ENCODE data around the gene TREML1. TPM values are rescaled to one million over a fixed set of nuclear protein-coding genes. Genes with fewer than 3 reads are reported as not detected.

TREML1 gene
- total RNA-seq, 1 experiment from 2014 or later = not detected

DNA sequence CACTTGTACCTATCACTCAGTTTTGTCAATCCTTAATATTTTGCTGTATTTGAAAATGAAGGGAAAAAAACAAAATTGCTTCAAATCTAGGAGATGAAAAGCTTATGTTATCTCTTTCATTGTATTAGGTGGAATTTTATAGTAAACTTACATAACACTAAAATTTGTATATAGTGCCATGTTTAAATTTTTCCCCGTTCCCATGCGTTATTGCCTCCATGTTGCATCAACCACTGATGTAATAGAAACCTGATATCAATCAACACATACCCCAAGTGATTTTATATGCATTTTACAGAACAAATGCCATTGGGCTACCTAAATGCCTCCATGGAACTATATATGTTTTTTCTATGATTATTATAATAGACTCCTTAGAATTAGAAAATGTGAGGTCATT is 23.5 kb upstream of the TREML1 start:
- no peak for DNase-seq (ENCODE audit: low spot score)

DNA sequence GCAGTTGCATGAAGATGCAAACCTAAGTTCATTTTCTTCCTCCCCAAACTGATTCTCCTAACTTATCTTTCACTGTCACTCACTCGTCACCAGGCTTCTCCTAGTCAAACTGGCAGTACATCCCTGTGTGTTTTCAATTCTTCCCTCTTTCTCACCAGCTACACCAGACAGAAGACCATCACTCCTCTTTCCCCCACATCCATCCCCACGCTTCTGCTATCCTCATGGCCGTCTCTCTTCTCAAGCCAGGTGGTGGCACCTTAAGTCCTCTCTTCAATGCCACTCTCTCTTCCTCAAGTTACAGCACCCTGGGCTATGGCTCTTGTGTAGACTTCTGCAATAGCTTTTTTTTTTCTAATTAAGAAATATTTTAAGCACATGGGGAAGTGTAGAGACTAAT is 23.1 kb upstream of the TREML1 start:
- no peak for DNase-seq (ENCODE audit: low spot score)

- no peak for DNase-seq (ENCODE audit: low spot score)
These were observed 22.0 kb upstream of the TREML1 start for GRCh38 chr6:41176189-41176588.

- DNase-seq (ENCODE audit: low spot score) = no peak
These were observed 20.9 kb upstream of the TREML1 start for GRCh38 chr6:41175084-41175483.

- DNase-seq (ENCODE audit: low spot score) = no peak
These were observed 20.5 kb upstream of the TREML1 start for GRCh38 chr6:41174610-41175009.

- DNase-seq (ENCODE audit: low spot score) = no peak
These were observed 17.8 kb upstream of the TREML1 start for GRCh38 chr6:41171908-41172307.

GRCh38 chr6:41170547-41171160 is 16.5 kb upstream of the TREML1 start:
- DNase-seq (ENCODE audit: low spot score) = no peak

DNA sequence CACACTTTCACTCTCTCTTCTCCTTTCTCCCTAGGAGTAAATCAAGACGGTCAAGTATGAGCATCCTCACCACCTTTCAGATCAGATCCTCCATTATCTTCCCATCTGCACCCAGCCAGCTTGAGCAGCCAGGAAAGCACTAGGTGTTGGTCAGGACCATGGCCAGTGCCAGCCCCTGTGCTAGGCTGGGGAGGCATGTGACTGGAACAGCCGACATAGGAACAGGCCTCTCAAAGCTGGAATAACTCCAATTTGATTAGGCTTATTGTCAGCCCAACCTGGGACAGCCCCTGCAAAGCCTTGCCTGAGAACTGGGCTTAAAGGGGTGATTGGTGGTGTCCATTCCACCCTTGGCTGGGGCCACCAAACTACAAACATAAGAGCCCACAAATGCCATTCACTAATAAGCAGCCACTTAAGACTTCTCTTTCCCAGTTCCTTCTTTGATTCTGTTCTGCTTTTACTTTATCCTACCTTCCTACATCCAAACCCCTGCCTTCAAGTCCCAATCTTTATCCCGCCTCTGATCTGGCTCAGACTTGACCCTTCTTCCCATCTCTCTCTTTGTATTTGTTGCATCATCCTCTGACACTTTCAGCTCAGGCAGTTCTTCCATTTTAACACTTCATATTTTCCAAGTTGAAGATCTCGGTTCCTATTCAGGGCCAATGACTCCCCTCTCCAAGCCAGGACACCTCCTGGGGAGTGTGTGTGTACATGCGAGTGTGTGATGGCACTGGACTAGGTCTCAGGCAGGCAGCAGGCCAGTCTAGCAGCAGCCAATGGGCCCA is 13.2 kb upstream of the TREML1 start:
- peak; percentile 13 for DNase-seq (ENCODE audit: low spot score)

GRCh38 chr6:41164551-41165120 is 10.5 kb upstream of the TREML1 start:
- no peak for DNase-seq (ENCODE audit: low spot score)

GRCh38 chr6:41163419-41163717 is 9.2 kb upstream of the TREML1 start:
- no peak for DNase-seq (ENCODE audit: low spot score)

DNA sequence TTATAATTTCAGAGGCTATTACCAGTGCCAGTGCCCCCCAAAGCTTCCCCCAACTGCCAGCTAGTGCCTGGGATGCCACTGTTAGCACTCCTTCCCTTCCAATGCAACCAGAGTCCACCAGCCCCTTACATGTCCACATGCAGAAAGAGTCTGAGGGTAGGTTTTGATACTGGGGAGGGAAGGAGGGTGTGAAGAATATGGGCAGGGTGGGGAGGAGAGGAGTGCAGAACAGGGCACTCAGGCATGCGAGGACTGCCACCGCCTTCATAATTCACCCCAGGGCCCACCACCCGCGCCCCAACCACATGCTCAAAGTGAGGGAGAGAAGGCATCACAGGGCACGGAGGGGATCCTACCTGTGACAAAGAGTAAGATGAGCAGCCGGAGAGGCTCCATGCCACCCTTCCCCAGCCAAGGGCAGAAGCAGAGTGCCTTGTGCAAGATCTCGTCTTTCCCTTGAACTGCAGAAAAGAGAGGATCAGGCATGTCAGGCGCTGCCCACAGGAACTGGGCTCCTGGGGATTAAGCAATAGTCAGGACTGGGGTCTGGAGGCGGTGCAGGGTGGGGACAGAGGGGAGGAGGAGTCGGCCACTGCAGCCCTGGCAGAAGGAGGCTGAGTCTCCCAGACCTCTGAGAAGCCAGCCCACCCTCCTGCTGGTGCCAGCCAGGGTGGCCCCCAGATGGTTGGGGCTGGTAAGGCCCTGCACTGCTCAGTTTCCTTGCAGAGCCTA is 8.7 kb upstream of the TREML1 start, which contains the start of gene TREM2:
Gene TREM2 (minus strand): TSS at position 430 of the 732 bp plus-strand sequence. CDS start 34 bp downstream, at position 396.
- no peak for DNase-seq (ENCODE audit: low spot score)

DNA sequence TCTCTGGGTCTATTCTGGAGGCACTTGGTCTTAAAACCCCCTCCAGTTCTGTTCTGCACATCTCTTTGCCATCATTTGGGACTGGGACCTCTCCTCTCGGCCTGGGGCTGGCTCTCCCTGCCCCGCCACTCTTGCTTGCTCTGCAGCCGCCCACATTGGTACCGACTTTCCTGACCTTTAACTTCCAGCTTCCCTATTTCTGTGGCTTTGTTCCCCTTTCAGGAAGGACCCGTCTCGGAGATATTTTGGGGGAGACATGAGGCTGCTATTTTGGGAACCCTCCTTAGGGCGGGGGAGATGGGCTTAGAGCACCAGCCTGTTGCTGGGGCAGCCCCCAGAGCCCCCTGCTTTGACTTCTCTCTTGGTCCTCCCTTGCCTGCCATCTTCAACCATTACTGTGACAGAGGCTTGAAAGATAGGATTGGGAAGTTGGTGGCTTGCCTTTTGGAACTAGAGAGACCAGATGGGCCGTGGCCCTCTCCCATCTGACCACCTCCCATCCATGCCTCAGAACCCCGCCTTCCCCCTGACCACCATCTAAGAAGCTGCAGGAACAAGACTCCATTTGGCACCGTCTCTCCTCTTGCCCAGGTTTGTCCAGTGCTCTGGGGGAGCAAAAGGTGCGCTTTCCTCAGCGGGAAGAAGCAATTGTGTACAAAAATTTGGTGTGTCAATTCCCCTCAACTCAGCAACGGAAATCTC is 7.9 kb upstream of the TREML1 start:
- DNase-seq (ENCODE audit: low spot score) = no peak

- DNase-seq (ENCODE audit: low spot score) = no peak
These were observed 7.2 kb upstream of the TREML1 start for GRCh38 chr6:41161380-41161779.

DNA sequence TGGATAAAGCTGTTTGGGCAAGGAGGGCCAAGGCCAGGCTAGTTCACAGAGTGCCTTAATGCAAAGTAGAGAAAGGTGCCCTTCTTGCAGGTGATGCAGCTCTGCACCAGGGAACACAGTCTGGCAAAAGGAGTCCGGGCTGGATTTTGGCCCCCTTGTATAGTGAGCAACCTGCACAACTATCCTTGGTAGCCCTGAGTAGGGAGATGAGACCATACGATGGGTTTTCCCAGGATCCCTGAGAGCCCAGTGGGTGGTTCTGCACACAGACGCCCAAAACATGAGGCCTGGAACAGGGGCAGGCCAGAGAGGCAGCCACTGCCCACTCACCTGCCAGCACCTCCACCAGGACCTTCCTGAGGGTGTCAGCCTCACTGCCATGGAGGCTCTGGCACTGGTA is 6.8 kb upstream of the TREML1 start:
- DNase-seq (ENCODE audit: low spot score) = no peak

DNA sequence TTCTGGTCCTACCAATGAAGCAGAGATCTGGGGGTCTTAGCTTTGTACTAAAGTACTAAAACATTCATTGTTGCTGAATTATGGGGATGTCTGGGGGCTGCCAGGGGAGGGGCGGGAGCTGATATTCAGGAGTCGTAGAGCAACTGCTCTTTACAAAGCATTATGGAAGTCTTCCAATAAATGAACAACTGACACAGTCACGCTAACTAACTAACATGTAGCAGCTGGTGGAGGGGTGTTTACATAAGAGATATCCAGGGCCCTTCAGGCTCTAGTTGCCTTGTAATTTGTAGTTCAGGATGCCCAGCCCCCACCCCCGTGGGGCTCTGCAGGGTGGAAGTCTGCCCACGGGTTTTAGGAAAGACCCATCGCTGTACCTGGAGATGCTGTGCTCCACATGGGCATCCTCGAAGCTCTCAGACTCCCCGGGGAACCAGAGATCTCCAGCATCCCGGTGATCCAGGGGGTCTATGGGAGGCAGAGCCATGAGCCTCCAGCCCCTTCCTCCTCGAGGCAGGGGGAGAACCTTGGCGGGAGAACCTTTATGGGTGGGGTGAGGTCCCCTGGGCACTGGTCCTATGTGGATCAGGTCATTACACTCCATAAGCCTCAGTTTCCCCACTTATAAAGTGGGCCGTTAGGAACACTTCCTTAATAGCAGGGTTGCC is 5.4 kb upstream of the TREML1 start:
- no peak for DNase-seq (ENCODE audit: low spot score)

GRCh38 chr6:41157323-41157722 is 3.2 kb upstream of the TREML1 start:
- no peak for DNase-seq (ENCODE audit: low spot score)

DNA sequence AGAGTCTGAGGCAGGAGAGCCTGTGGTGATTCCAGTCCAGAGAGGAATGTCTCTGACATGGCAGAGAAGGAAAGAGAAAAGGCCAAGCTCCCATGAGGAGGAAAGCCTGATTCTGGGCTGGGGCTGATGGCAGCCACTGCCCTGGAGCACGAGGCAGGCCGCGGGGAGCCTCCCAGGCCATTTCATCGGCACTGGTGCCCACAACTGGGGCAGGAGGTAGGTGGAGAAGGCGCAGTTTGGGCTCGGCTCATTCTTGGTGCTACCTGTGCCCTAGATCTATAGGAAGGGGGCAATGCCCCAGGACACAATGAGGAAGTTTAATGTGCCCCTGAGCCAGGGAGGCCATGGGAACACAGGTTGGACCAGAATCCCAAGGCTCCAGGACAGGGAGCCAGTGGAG is 2.6 kb upstream of the TREML1 start:
- no peak for DNase-seq (ENCODE audit: low spot score)

DNA sequence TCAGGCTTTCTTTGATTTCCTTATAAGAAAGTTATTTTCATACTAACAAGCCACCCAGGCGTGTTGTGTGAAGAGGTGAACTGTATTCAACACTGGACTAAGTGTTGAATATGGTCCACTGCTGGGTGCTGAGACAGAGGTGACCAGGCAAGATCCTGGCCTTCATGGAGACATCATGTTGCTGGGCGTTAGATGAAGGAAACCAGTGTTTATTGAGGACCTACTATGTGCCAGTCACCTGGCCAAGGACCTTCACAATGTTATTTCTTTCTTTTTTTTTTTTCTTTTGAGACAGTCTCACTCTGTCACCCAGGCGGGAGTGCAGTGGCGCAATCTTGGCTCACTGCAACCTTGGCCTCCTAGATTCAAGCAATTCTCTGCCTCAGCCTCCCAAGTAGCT is 1.9 kb upstream of the TREML1 start:
- DNase-seq (ENCODE audit: low spot score) = no peak

GRCh38 chr6:41155132-41155805 is 1.1 kb upstream of the TREML1 start:
- no peak for DNase-seq (ENCODE audit: low spot score)

DNA sequence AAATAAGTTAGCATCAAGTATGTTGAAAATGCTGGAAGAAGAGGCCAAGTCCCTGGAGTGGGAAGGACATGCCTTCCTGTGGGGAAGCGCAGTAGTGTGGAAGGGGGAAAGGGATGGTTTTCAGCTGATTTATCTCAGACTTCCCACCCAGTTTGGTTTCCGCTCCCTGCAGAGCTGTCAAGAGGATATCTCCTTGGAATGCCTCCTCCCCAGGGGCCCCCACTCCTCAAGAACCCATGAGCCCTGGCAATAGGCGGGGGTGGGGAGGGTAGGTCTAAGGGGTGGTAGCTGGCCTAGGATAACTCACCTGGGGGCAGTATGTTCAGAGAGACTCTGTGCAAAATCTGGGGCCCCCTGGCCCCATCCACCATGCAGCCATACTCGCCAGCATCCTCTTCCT is 696 bp downstream of the TREML1 start:
- DNase-seq (ENCODE audit: low spot score) = no peak

- DNase-seq (ENCODE audit: low spot score) = no peak
These were observed 3.5 kb downstream of the TREML1 start for GRCh38 chr6:41150671-41151070.

All from A172 (cell line).